HepG2 (cell line): ENCODE measurements around the gene DOCK4. TPM values are rescaled to one million over a fixed set of nuclear protein-coding genes. Genes with fewer than 3 reads are reported as not detected.

Experiments used
- FUBP1 ChIP-seq: sonication (generic); formaldehyde crosslinking; IDR thresholded peaks from 2 replicates; pipeline ENCODE4 v1.5.1; 2020; ENCODE audit warnings: missing genetic modification reagents, mild to moderate bottlenecking, borderline replicate concordance
- IRX3 ChIP-seq: sonication (generic); formaldehyde crosslinking; IDR thresholded peaks from 2 replicates; pipeline ENCODE4 v1.8.1; 2023; ENCODE audit warnings: mild to moderate bottlenecking, low read depth, missing genetic modification reagents, borderline replicate concordance
- NFAT5 ChIP-seq: sonication (generic); formaldehyde crosslinking; IDR thresholded peaks from 2 replicates; pipeline ENCODE4 v1.4.0; 2020; ENCODE audit warnings: missing genetic modification reagents
- NR2F2 ChIP-seq: IDR thresholded peaks from 2 replicates; pipeline ENCODE4 v1.6.1; 2012; ENCODE audit warnings: low read depth, inconsistent platforms, borderline replicate concordance
- ZGPAT ChIP-seq: IDR thresholded peaks from 2 replicates; pipeline ENCODE4 v1.6.1; 2016; ENCODE audit warnings: mild to moderate bottlenecking
- ZKSCAN8 ChIP-seq: IDR thresholded peaks from 2 replicates; pipeline ENCODE4 v1.6.1; 2016; ENCODE audit warnings: borderline replicate concordance, missing genetic modification reagents, missing compliant biosample characterization
- ZNF407 ChIP-seq: sonication (generic); formaldehyde crosslinking; IDR thresholded peaks from one replicate; pipeline ENCODE4 v1.5.1; 2020; ENCODE audit warnings: mild to moderate bottlenecking, missing genetic modification reagents; ENCODE audit errors: not compliant biosample characterization
- ZNF704 ChIP-seq: sonication (generic); formaldehyde crosslinking; IDR thresholded peaks from 2 replicates; pipeline ENCODE4 v1.8.1; 2023; ENCODE audit warnings: mild to moderate bottlenecking, inconsistent platforms, moderate library complexity, missing genetic modification reagents, borderline replicate concordance
- polyA plus RNA-seq, 8 experiments: library from polyadenylated mRNA; depleted of rRNA in 3 of 8; stranded (reverse) in 7 of 8; unstranded in 1 of 8; fragments of >200 nt; fragmentation: Illumina TruSeq in 4 of 8; extraction: Trizol in 4 of 8; gene quantifications; 2 replicates each; pipeline versions ENCODE4 v1.2.1 to v1.2.3, GENCODE V29; 2011 to 2016; ENCODE audit warnings: low read depth in 4 of 8, missing spikeins in 1 of 8, mixed read lengths in 1 of 8; ENCODE audit not compliant: insufficient read depth in 1 of 8
- total RNA-seq, 5 experiments: library from RNA; depleted of rRNA; stranded (reverse); fragments of >200 nt; fragmentation: Illumina TruSeq; extraction: Trizol; gene quantifications; 2 replicates each; pipeline ENCODE4 v1.2.3, GENCODE V29; 2016; ENCODE audit warnings: low read depth in 1 of 5

The DOCK4 gene
- total and polyA plus RNA-seq, 2 of the 13 experiments (the other 11 are each of a cell fraction or from before 2014, with no cell fraction given), result 13.5 to 17.4 TPM

- TF ChIP-seq FUBP1 (CRISPR knock-in tag) (no peak), ZNF407 (CRISPR knock-in tag) (no peak), NR2F2 (no peak), ZGPAT (peak; percentile 61), ZNF704 (CRISPR knock-in tag) (no peak), NFAT5 (no peak), IRX3 (CRISPR knock-in tag) (no peak), ZKSCAN8 (CRISPR knock-in tag) (peak; percentile 82; the same call in 1 of the 2 replicates)
Observed at GRCh38 chr7:112086496-112087254, 119.5 kb downstream of the DOCK4 start (continued).
